Measurements from ENCODE around the gene IMPG1.
"Not testable (repeated sequence)": the region's sequence is repeated elsewhere in the genome, so short reads cannot be mapped to it uniquely, and the experiment has no call there.

IMPG1 gene

DNA sequence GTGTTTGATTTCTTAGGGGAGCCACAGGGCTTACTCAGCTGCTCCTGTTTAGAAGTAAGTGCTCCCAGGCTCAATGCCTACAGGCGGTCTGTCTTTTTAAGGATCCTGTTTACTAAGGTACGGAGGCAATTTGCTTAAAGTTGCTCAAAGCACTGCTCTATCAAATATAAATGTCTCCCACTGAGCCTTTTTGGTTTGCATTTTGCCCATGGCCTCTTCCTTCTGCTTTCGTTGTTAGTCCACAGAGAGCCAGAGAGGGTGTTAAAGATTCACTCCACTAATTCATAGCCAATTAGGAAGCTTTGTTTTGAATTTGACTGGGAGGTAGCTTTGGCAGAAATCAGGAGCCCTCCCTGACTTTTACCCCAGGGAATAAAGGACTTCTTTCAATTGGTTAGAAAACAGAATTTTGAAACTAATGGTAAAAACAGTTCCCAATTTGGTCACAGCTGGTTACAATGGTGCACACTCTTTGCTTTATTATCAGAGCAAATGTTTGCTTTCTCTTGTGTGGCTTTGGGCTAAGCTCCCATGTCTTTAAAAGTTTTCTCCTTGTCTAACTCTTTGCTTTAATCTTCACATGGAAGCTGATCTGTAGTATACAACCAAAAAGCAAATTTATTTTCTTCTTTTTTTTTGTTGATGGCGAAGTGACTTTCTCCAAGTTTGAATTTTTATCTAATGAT lies 126.2 kb downstream of the IMPG1 start:
- no peak for DNase-seq

DNA sequence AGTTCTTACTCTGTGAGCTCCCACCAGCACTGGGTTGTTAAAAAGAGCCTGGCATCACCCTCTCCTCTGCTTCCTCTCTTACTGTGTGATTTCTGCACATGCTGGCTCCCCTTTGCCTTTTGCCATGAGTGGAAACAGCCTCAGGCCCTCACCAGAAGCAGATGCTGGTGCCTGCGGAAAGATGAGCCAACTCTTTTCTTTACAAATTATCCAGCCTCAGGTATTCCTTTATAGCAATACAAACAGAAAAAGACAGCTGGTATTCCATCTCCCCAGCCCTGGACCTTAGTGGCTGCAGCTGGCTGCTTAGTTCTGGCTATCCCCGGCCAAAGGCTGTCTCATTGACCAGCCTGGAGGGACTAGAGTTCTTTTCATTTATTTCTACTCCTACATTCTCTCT lies 129.1 kb downstream of the IMPG1 start:
- DNase-seq, result no peak

DNA sequence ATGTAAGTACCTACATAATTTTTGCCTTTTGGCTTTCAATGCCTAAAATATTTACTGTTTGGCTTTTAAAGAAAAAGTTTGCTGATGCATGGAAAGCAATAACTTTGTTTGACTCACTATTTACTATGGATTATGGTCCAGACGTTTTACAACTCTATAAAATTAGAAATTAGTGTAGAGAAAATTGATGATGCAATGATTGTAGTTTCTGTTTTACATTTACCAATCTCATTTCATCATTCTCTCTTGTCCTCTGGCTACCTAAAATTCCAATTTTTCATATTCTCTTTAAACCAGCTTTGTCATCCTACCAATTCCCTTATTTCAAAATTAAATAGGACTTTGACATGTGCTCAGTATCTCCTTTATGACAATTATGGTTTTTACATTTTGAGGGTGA lies 131.0 kb downstream of the IMPG1 start:
- no peak for DNase-seq

DNA sequence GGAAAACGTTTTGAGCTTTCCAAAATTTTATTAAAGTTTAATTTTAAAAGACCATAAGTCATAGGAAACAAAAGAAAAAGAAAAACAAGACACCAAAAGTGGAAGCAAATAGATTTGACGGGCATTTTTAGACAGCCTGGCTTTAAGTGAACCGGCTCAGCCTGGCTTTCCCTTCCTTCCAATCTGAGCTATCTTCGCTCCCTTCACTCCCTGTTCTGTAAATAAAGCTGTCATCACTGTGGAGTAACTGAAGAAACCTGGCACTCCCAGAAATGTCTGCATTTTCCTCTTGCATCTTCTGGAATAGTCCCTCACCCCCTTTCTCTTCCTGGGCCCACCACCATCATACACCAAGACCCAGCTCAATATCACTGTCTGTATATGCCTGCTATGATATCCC lies 131.9 kb downstream of the IMPG1 start:
- no peak for DNase-seq

DNA sequence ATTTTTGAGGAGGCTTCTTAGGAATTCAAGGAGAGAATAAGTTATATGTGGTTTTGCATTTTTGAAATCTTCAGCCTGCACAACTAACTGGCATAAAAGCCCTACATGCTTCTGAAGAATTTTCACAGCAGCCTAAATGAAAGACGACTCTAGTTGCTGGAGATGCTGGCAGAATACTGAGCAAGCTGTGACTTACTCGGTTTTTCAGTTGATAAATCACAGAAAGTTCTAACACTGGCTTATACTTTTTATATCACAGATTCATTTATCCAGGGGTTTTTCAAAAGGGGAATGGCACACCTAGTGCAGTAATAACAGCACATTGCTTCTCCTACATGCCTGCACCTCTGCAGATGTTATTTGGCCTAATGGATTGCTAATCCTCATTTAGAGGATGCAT lies 134.6 kb downstream of the IMPG1 start:
- no peak for DNase-seq

DNA sequence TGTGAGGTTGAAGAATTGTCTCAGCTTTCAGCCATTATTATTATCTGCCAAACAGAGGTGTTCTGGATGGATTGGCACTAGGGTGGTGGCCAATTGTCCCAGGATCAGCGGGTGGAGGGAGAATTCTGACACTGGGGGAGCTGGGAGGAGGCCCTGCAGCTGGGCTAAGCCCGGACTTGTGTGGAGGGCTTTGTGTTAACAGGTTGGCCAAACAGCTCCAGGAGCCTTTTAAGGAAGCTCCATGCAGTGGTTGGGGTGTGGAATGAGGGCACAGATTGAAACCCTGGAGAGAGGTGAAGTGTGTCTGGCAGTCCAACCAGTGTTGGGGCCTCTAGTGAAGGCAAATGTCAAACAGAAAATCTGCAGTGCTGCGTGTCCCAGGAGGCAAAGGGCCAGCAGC lies 135.8 kb downstream of the IMPG1 start:
- DNase-seq, result no peak

DNA sequence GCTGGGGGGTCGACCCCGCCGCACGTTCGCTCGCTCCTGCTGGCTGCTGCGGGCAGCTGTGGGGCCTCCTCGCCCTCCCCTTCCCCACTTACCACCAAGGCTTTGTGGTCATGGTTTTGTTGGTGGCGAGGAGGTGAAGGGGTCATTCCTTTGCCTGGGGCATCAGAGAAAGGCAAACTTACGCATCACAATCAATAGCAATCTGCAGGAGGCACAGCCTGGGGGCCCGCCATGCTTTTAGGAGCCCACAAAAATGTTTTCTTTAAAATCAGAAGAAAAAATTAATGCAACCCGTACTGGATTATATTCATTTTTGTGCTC lies 137.0 kb downstream of the IMPG1 start:
- DNase-seq, result no peak

DNA sequence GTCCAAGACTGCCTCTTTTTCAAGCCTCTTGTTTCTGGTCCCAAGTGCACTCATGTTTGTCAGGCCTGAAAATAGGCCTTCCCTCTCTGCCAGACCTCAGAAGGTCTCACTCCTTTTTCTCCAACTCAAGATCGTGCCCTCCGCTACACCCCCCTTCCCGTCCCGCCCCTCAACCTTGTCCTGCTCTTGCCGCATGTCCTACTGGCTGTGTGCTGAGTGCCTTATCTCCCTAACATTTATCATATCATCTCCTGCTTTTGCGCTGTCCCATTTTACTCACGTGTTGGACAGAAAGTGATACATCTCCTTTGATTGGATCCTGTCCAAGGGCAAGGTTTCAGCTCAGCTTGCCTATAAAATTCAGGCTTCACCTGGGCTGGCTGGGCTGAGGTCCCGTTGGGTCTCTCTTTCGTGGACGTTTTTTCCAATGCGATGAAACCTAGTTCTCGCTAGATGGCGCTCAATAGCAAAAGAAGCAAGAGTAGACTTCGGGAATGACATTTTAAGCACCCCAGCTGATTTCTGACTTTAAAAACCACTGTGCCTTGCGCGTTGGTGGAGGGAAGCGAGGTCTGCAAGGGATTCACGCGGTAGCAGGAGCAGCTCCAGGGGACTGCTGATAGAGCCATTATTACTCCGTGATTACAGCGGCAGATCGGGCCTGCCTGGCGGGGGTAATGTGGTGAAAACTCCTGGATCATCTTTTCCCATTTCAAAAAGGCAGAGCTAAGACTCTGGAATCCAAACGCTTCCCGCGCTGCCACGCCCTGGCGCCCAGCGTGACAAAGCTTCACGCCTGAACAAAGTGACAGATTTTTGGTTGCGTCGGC lies 137.6 kb downstream of the IMPG1 start:
- peak; percentile 42 for DNase-seq

DNA sequence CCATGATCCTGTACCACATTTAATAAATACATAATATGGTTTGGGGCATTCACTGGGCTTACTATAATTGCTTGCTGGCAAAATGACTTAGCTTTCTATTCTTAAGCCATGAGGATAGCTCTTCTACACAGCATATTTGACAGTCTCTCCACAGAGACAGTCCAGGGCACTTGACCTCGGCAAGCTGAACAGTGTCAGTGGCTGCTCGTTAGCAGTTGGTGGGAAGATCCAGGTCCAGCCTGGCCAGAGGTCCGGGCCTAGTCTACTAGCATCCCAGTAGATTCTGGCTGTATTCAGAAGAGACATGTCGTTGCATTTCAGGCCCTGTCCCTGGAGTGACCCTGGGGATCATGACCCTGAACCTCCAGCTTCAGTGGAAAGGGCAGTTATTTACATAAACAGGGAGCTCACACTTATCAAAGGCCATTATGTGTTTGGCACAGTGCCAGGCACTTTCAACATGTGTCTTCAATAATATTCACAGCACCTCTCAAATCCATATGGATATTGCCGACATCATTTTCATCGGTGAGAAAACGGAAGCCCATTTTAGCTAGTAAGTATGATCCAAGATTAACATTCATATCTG lies 139.0 kb downstream of the IMPG1 start:
- no peak for DNase-seq

DNA sequence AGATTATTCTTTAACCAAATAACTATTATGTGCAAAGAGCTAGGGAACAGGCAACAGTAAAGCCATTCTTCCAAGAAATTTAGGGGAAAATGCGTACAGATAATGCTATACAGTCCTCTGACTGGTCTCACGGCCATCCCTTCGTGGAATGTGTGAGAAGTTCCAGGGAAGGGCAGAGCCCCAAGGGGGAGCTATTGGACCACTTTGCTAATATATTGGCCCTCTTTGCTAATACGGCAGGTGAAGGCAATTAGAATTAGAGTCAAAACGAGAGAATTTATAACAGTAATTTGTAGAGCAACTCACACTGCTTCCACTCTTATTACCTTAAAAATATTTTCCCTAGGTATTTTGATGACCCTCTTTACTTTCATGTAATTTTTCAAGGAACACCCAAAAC lies 140.4 kb downstream of the IMPG1 start:
- DNase-seq, result no peak

DNA sequence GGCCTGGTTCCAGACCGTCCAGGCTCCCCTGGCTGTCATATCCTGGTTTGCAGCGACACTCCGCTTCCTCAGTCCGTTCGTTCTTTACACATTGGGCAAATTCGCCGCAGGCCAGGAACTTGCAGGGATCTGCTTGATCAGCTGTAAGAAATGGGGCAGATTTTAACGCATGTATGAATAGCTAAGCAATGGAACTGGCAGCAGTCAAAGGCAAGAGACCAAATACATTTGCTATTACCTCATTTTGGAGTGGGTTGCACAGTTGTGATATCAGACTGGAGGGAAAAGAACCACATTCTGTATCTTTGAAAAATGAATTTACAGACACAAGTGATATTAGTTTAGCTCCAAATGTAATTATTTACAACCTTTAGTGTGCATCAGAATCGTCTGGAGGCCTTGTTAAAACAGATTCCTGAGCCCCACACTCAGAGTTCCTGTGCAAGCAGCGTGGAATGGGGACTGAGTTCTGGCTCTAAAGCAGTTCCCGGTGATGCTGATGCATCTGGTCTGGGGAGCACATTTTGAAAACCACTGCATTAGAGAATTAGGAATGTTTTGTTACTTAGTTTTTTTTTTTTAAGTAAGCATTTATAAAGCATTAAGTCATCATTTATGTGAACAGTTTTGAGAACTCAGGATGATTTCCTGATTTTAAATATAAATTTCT lies 141.3 kb downstream of the IMPG1 start:
- no peak for DNase-seq

DNA sequence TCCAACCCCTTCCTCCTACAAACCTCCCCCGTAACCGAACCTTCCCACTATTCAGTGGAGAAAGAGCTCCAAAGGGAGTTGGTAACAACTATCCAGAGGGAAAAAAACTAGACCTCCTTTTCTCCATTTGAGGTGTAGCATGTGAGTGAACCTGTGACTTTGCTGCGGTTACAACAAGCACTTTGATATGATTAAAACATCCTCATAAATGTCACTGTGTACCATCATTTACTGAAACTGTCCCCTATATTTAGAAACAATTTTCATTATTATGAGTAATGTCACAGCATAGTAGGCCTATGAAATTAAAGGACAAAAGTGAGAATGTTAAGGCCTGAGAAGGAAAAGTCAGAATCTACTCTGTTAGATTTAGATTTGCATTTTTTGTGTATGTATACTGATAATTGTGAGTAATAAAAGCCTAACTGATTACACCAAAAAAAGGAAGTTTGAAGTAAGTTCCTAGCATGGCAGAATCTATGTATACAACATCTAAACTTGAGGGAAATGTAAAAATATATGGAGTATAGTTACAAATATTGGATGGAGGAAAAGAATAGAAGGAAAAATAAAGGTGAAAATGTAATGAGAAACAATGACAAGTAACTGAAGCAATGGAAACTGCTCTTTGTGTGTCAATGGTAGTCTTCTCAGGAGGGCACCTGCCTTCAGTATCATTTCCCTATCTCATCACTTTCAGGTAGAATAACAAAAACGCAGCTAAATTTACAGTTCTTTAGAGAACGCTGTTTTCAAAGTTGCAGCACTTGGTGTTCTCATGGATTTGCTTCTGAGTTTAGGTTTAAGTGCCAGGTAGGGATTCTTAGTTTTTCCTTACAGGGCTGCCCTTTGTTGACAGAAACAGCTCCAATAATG lies 145.9 kb downstream of the IMPG1 start:
- DNase-seq, result no peak

DNA sequence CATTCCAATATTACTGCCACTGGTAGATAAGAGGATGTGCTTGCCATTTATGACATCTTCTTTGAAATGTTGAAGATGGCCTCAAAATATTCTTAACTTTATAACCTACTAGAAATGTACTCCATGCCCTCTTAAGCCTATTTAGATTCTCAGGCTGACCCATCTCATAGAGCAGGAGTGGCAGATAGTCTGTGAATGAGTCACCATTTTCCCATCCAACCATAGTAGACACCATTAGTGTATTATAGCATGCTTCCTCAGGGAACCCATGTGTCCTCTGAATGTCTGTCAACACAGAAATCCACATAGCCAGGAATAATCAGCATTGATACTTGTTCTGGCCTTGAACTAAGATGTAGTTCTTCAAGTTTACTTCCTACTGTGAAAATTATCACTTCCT lies 150.2 kb downstream of the IMPG1 start:
- no peak for DNase-seq

DNA sequence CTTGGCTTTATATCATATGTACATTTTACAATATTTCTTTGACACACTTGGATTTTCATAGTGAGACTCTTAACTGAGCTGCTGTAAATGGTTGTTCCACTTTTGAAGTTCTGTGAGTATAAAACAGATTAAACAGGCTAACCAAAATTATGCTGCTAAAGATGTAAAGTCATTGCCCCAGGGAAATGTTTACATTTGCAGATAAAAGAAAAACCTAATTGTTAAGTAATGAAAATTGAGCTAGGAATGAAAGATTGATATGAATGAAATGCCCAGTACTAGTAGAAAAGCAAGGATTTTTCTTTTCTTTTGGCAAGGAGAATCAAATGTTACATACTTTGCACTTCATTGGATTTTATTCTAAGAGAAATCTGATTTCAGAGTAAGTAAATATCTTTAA lies 159.4 kb downstream of the IMPG1 start:
- DNase-seq, result no peak

DNA sequence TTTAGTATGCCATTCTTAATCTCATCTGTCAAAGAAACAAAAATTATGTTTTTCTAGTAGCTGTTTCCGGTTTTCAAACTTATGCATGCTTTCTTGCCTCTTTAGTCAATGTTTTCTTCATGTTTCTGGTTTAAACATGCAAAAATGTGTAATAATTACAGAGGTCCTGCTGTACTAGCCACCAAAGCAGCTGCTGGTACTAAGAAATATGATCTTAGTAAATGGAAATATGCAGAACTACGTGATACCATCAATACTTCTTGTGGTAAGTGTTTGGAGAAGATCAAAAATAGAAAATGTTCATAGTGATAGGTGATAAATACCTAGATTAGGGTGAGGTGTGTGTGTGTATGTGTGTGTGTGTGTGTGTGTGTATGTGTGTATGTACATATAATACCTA lies 165.0 kb downstream of the IMPG1 start:
- DNase-seq, result no peak

DNA sequence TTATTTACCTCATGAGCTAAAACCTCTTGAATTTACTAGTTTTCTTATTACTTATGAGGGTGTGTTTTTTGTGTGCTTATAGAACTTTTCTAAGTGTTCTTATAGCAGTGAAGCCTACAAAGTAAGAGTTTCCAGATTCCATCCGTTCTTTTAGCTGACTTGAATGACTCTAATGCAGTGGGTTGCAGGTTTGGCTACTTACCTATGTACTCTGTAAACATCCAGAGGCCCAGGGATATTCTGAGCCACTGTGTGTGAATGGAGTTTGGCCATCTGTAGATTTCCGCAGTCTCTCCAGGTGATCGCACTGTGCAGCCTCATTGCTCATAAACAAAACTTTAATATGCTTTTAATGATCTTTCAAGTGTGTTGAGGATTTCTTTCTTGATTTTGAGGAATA lies 165.6 kb downstream of the IMPG1 start:
- no peak for DNase-seq

DNA sequence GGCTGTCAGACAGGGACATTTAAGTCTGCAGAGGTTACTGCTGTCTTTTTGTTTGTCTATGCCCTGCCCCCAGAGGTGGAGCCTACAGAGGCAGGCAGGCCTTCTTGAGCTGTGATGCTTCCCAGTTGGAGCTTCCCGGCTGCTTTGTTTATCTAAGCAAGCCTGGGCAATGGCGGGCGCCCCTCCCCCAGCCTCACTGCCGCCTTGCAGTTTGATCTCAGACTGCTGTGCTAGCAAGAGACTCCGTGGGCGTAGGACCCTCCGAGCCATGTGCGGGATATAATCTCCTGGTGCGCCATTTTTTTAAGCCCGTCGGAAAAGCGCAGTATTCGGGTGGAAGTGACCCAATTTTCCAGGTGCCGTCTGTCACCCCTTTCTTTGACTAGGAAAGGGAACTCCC lies 167.3 kb downstream of the IMPG1 start:
- not testable (repeated sequence) for DNase-seq

DNA sequence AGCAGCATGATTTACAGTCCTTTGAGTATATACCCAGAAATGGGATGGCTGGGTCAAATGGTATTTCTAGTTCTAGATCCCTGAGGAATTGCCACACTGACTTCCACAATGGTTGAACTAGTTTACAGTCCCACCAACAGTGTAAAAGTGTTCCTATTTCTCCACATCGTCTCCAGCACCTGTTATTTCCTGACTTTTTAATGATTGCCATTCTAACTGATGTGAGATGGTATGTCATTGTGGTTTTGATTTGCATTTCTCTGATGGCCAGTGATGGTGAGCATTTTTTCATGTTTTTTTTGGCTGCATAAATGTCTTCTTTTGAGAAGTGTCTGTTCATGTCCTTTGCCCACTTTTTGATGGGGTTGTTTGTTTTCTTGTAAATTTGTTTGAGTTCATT lies 172.2 kb downstream of the IMPG1 start:
- not testable (repeated sequence) for DNase-seq

DNA sequence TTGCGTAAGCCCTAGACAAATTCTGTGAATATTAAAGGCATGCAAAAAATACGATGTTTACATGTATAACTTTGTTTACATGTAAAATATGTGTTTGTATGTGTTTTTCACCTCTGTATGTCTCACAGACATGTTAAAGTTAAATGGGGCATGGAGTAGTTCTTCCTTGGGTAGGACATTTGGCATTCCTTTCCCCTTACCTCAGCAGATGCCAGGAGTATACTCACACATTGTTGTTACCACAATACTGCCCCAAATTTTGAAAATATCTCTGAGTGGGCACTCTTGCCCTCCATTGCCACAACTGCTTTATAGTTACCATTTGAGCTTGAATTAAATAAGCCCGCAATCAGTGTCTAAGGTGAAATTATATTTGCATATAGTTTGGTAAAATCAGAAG lies 175.9 kb downstream of the IMPG1 start:
- DNase-seq, result no peak

DNA sequence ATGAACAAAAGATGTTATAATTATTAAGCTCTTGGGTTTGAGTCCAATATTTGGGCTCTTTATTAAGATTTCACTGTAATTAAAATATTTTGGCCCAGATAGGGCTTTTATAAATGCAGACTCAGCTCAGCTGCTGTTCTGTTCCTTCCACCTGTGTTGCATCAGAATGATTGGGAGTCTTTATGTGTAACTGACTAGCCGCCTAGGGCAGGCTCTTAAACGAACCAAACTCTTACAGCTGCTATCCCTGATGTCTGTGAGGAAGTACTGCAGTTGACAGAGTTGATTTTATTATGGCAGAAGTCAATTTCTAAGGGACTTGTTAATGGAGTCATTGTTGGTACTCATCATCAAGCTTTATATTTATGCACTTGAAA lies 178.7 kb downstream of the IMPG1 start:
- DNase-seq, result no peak

DNA sequence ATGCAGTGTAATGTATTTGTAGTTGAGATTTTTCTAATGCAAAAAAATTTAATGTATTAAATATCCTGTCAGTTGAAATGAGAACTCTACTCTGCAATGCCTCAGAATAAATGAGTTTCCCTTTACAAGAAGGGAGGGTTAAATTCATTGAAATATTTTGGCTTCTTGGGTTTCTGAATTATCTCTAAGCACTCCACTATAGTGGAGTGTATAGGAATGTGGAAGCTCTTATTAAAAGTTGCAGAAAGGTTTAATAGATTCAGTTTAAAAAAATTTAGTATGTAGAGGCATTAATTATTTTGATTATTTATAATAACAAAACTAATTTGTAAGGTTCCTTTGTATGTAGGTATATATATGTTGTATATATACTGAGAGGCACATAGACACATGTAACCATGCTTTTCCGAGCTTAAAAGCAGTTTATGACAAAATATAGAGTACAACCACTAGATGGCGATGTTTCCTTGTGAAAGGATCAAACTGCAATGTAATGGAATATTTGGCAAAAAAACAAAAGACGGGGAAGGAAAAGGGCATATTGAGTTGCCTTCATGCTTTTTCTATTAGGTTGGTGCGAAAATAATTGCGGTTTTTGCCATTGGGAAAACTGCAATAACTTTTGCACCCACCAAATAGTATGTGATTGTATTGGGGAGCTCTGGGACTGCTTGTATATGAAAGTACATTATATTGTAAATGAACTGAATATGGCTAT lies 179.2 kb downstream of the IMPG1 start:
- peak; percentile 51 for DNase-seq

DNA sequence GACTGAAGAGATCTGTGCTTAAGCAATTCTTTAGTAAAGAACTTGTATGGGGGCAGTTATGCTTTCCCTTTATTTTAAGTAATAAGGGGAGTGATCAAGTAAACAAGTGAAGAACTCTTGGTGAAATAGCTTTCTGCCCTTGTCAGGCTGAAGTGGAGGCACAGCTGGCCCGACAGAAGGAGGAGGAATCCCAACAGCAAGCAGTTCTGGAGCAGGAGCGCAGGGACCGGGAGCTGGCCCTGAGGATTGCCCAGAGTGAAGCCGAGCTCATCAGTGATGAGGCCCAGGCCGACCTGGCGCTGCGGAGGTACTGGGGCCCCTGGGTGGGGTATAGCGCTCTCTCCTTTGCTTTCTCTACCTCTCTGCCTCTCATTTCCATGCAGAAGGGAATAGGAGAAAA lies 180.1 kb downstream of the IMPG1 start:
- DNase-seq, result no peak
